LHCN-M2 (cell line): ENCODE measurements around the gene NPSR1. TPM values are rescaled to one million over a fixed set of nuclear protein-coding genes. Genes with fewer than 3 reads are reported as not detected.
"Not testable (repeated sequence)": the region's sequence is repeated elsewhere in the genome, so short reads cannot be mapped to it uniquely, and the experiment has no call there.

Experiments
- DNase-seq: peaks from one replicate; pipeline ENCODE4 v3.0.0-alpha.2; 2012; ENCODE audit warnings: low read depth
- polyA plus RNA-seq: library from polyadenylated mRNA; unstranded; fragments of >200 nt; gene quantifications from one replicate; pipeline ENCODE4 v1.2.1, GENCODE V29; 2012; ENCODE audit warnings: missing spikeins
- total RNA-seq: library from RNA; depleted of rRNA; stranded (reverse); fragments of >200 nt; gene quantifications from 2 replicates; pipeline ENCODE4 v1.2.3, GENCODE V29; 2014; rRNA removed

The NPSR1 gene
- total RNA-seq, result not detected in 2 replicates
- not detected for polyA plus RNA-seq

GRCh38 chr7:34657632-34658268 lies at the start of gene NPSR1:
Gene NPSR1 (plus strand): TSS chr7:34658218. CDS start chr7:34658413, 195 bp downstream.
- no peak for DNase-seq

- peak; percentile 36 for DNase-seq
These were observed 45.4 kb upstream of the NPSR1 start for GRCh38 chr7:34612661-34613060.

- no peak for DNase-seq
These were observed 37.6 kb upstream of the NPSR1 start for GRCh38 chr7:34620425-34620824.

- peak; percentile 7 for DNase-seq
These were observed 35.8 kb upstream of the NPSR1 start for GRCh38 chr7:34622182-34622581.

- DNase-seq, result no peak
These were observed 35.2 kb upstream of the NPSR1 start for GRCh38 chr7:34622771-34623250.

- DNase-seq, result not testable (repeated sequence)
These were observed 29.4 kb upstream of the NPSR1 start for GRCh38 chr7:34628618-34629017.

GRCh38 chr7:34652809-34653208 lies 5.2 kb upstream of the NPSR1 start:
- peak; percentile 55 for DNase-seq

GRCh38 chr7:34653787-34654186 lies 4.2 kb upstream of the NPSR1 start:
- DNase-seq, result no peak

GRCh38 chr7:34655384-34655783 lies 2.6 kb upstream of the NPSR1 start:
- no peak for DNase-seq

GRCh38 chr7:34656041-34656440 lies 2.0 kb upstream of the NPSR1 start:
- DNase-seq, result no peak

- no peak for DNase-seq
These were observed 1.6 kb downstream of the NPSR1 start for GRCh38 chr7:34659472-34660075.

- no peak for DNase-seq
These were observed 4.2 kb downstream of the NPSR1 start for GRCh38 chr7:34662058-34662708.

- no peak for DNase-seq
These were observed 6.7 kb downstream of the NPSR1 start for GRCh38 chr7:34664755-34665154.

- DNase-seq, result peak; percentile 37
These were observed 14.4 kb downstream of the NPSR1 start for GRCh38 chr7:34672430-34672829.

- DNase-seq, result no peak
These were observed 15.0 kb downstream of the NPSR1 start for GRCh38 chr7:34673066-34673465.

GRCh38 chr7:34675749-34676374 lies 17.8 kb downstream of the NPSR1 start:
- peak; percentile 29 for DNase-seq

GRCh38 chr7:34677491-34677890 lies 19.5 kb downstream of the NPSR1 start:
- no peak for DNase-seq

- DNase-seq, result no peak
These were observed 29.5 kb downstream of the NPSR1 start for GRCh38 chr7:34687529-34687928.

GRCh38 chr7:34696415-34696814 lies 38.4 kb downstream of the NPSR1 start:
- no peak for DNase-seq

- DNase-seq, result no peak
These were observed 51.8 kb downstream of the NPSR1 start for GRCh38 chr7:34709771-34710170.

- DNase-seq, result no peak
These were observed 60.8 kb downstream of the NPSR1 start for GRCh38 chr7:34718867-34719266.

GRCh38 chr7:34719636-34720035 lies 61.6 kb downstream of the NPSR1 start:
- DNase-seq, result no peak
